Measurements from ENCODE around the gene RNF144B.

Gene RNF144B

GRCh38 chr6:18511211-18511610, 124.1 kb downstream of the RNF144B start:
- no peak for DNase-seq (ENCODE audit: low read depth in 2 of 2)

- no peak for DNase-seq (ENCODE audit: low read depth in 2 of 2)
Measured at GRCh38 chr6:18513253-18513798, 126.2 kb downstream of the RNF144B start.

- no peak for DNase-seq (ENCODE audit: low read depth in 2 of 2)
Measured at GRCh38 chr6:18514180-18514579, 127.0 kb downstream of the RNF144B start.

- no peak for DNase-seq (ENCODE audit: low read depth in 2 of 2)
Measured at GRCh38 chr6:18515767-18516166, 128.6 kb downstream of the RNF144B start.

Data from fibroblast of skin of left biceps (primary cell).